Measurements from ENCODE around the gene SOX10. TPM values are rescaled to one million over a fixed set of nuclear protein-coding genes. Genes with fewer than 3 reads are reported as not detected.

The SOX10 gene
- total and polyA plus RNA-seq, 9 of the 15 experiments (the other 6 are each of a cell fraction or from before 2014, with no cell fraction given): not detected

DNA sequence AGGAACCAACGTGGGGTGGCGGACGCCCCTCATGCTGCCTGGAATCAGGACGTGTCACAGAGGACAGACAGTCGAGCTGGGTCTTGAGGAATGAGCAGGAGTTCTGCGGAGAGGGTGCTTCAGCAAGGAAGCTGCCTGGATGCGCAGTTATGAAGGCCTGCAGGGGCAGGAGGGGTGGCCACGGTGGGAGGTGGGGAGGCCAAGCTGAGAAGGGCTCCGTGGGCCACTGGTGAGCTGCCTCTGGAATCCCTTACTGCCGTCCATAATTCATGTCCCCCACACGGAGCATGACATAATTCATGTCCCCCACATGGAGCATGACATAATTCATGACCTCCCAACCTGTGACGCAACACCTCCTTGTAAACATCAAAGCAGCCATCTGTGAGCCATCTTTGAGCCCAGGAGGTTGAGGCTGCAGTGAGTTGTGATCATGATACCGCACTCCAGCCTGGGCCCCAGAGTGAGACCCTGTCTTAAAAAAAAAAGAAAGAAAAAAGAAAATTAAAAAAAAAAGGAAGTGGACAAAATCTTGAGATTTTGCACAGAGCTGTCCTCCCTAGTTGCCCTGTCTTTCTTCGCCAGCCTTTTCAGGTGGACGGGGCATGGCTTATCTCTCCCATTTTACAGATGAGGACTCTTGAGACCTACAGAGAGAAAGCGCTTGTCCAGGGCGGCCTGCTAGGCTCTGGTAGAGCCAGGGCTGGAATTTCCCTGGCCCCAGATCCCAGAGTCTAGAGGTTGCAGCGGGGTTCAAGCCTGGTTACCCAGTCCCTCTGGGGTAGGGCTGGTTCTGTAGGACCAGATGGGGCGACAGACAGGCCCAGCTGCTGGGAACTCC is 48.5 kb upstream of the SOX10 start (continued):
- TF ChIP-seq CREM (IDR thresholded peaks at IDR 0.05; ENCODE audit: low read depth) (peak; percentile 85), DACH1 (IDR thresholded peaks at IDR 0.05; ENCODE audit: partially characterized antibody) (no peak), LCOR (CRISPR knock-in tag; IDR thresholded peaks at IDR 0.05) (no peak), USF1 (CRISPR knock-in tag; IDR thresholded peaks at IDR 0.05) (no peak), SMARCE1 (IDR thresholded peaks at IDR 0.05) (peak; percentile 35; the same call in 1 of the 2 replicates), JUN (IDR thresholded peaks at IDR 0.05; ENCODE audit: borderline replicate concordance, low read depth, low read length) (0 out of 2 replicates have a peak, but pooled peaks have one; percentile 66), JUN (CRISPR knock-in tag; IDR thresholded peaks at IDR 0.05; ENCODE audit: borderline replicate concordance) (no peak), WHSC1 (IDR thresholded peaks at IDR 0.05; ENCODE audit: low read length) (no peak), YBX1 (IDR thresholded peaks at IDR 0.05) (no peak), SPI1 (IDR thresholded peaks at IDR 0.05; ENCODE audit: borderline replicate concordance, low read depth, low read length) (peak; percentile 76; the same call in 1 of the 2 replicates), ILF3 (IDR thresholded peaks at IDR 0.05; ENCODE audit: borderline replicate concordance) (no peak), IRF9 (tag; IDR thresholded peaks at IDR 0.05) (peak; percentile 61)
- TF ChIP-seq, protein P1, sequence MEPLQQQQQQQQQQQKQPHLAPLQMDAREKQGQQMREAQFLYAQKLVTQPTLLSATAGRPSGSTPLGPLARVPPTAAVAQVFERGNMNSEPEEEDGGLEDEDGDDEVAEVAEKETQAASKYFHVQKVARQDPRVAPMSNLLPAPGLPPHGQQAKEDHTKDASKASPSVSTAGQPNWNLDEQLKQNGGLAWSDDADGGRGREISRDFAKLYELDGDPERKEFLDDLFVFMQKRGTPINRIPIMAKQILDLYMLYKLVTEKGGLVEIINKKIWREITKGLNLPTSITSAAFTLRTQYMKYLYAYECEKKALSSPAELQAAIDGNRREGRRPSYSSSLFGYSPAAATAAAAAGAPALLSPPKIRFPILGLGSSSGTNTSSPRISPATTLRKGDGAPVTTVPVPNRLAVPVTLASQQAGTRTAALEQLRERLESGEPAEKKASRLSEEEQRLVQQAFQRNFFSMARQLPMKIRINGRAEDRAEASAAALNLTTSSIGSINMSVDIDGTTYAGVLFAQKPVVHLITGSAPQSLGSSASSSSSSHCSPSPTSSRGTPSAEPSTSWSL (CRISPR knock-in tag; IDR thresholded peaks at IDR 0.05; ENCODE audit: borderline replicate concordance): no peak
